ENCODE measurements around the gene F9. TPM values are rescaled to one million over a fixed set of nuclear protein-coding genes. Genes with fewer than 3 reads are reported as not detected.
A peak's percentile ranks its signal among the peaks of the same experiment; 100 is the strongest.

Gene F9
- total and polyA plus RNA-seq, 2 of the 8 experiments (the other 6 are each of a cell fraction or from before 2014, with no cell fraction given), result not detected

GRCh38 chrX:139596068-139596467 lies 65.5 kb downstream of the F9 start:
- Histone ChIP-seq H4K5ac (ENCODE audit: insufficient read length, low read depth, low read length) (no peak overlapping the region), H2BK20ac (ENCODE audit: low read length) (no peak overlapping the region), H3K4ac (replicated peaks; ENCODE audit: insufficient read length, low read depth, low read length) (no peak overlapping the region), H2AK5ac (ENCODE audit: low read depth, low read length) (no peak overlapping the region), H4K20me1 (replicated peaks in 1 of 2; ENCODE audit: control insufficient read depth in 1 of 2, insufficient read depth in 2 of 2, low read length in 2 of 2) (no peaks in the 10 kb centered on the region), H3K27ac (ENCODE audit: low read depth, low read length) (no peak overlapping the region), H3K79me2 (ENCODE audit: control insufficient read depth in 1 of 2, insufficient read depth in 2 of 2, low read length in 2 of 2) (no peaks in the 10 kb centered on the region), H3K23ac (ENCODE audit: insufficient read length) (no peak overlapping the region), H3K4me2 (ENCODE audit: insufficient read depth in 1 of 2, low read depth in 2 of 2, low read length in 2 of 2) (no peak overlapping the region), H3K9me3 (ENCODE audit: insufficient read depth in 2 of 2, low read depth in 1 of 2, low read length in 1 of 2) (no peaks in the 10 kb centered on the region), H2AFZ (ENCODE audit: low read length) (no peak overlapping the region), H3K79me1 (ENCODE audit: low read depth, low read length) (no peaks in the 10 kb centered on the region), H4K91ac (replicated peaks; ENCODE audit: insufficient read length, low read length) (no peak overlapping the region), H2BK5ac (ENCODE audit: low read depth, low read length) (no peak overlapping the region), H3K4me3 (ENCODE audit: extremely low read depth in 1 of 4, insufficient read depth in 2 of 4, low read depth in 3 of 4, low read length in 4 of 4) (no peak overlapping the region), H3K9ac (replicated peaks in 1 of 4; ENCODE audit: extremely low read depth in 1 of 4, low read depth in 3 of 4, low read length in 3 of 4) (no peak overlapping the region), H3K18ac (ENCODE audit: extremely low read depth, low read length) (no peak overlapping the region), H3K36me3 (ENCODE audit: control insufficient read depth in 2 of 4, insufficient read depth in 4 of 4, low read length in 3 of 4) (no peaks in the 10 kb centered on the region), H4K8ac (ENCODE audit: extremely low read depth, insufficient read depth, low read length) (no peak overlapping the region), H3K4me1 (replicated peaks in 1 of 4; ENCODE audit: control insufficient read depth in 3 of 4, insufficient read depth in 4 of 4, low read length in 3 of 4) (no peaks in the 10 kb centered on the region), H2BK12ac (ENCODE audit: low read depth, low read length) (no peak overlapping the region), H3K27me3 (replicated peaks in 1 of 4; ENCODE audit: control insufficient read depth in 3 of 4, extremely low read depth in 1 of 4, insufficient read depth in 3 of 4, low read length in 3 of 4) (no peaks in the 10 kb centered on the region), H2BK15ac (ENCODE audit: low read length) (no peak overlapping the region), H3K23me2 (ENCODE audit: low read depth, low read length) (no peaks in the 10 kb centered on the region), H3K56ac (replicated peaks; ENCODE audit: insufficient read length, low read depth, low read length) (no peak overlapping the region), H3K14ac (ENCODE audit: insufficient read length) (no peak overlapping the region), H2BK120ac (replicated peaks; ENCODE audit: low read depth, low read length) (no peak overlapping the region)
- POLR2A ChIA-PET (ENCODE audit: partially characterized antibody), result no interaction called here
- CTCF ChIA-PET (ENCODE audit: partially characterized antibody), result no interaction called here
- 55% methylated on average over 4 of the region's 4 CpGs; no CpG with 5 or more reads in 1 of the 2 experiments for WGBS, 2 experiments (ENCODE audit: extremely low coverage in 1 of 2, insufficient coverage in 1 of 2, insufficient read length in 1 of 2, insufficient replicate concordance in 2 of 2, low coverage in 1 of 2, low lambda C conversion rate in 2 of 2, missing lambda C conversion rate in 1 of 2)
- TF ChIP-seq BACH1 (IDR thresholded peaks at IDR 0.05; ENCODE audit: low read length) (no peak), RAD21 (IDR thresholded peaks at IDR 0.05 in 1 of 2, conservative IDR thresholded peaks at IDR 0.05 in 1 of 2; ENCODE audit: low read depth in 2 of 2, low read length in 2 of 2) (peak; percentile 12 to 28; a peak in 3 of 4 replicates), SP1 (IDR thresholded peaks at IDR 0.05; ENCODE audit: low read depth, low read length) (no peak)
- FAIRE-seq (peak; percentile 52), DNase-seq (ENCODE audit: low read depth in 1 of 2, low spot score in 2 of 2) (no peak)

All from H1 (cell line).